CD4-positive, alpha-beta T cell (primary cell): ENCODE data around the gene ARL13B. TPM values are rescaled to one million over a fixed set of nuclear protein-coding genes. Genes with fewer than 3 reads are reported as not detected.

ENCODE experiments used
- ATAC-seq: fragments of 200-7000 bp; cut with Tn5 transposase; one replicate; pipeline ENCODE4 v1.10.0; 2022; ENCODE audit warnings: mild to moderate bottlenecking; ENCODE audit not compliant: poor library complexity
- CTCF ChIA-PET: fragments of 350-600 bp; sonication (Branson Sonifier 250); formaldehyde crosslinking; loops from one replicate; lab custom pipeline; 2021; ENCODE audit warnings: antibody characterized with exemption, inconsistent platforms; lab: Charles Lee
- POLR2A ChIA-PET: fragments of 350-600 bp; sonication (Branson Sonifier 250); formaldehyde crosslinking; loops from one replicate; lab custom pipeline; 2021; ENCODE audit warnings: antibody characterized with exemption, inconsistent platforms; lab: Charles Lee
- DNase-seq, 14 experiments: peaks; one replicate each; pipeline ENCODE4 v3.0.0-alpha.2; 2013 to 2020; ENCODE audit warnings: mixed read lengths in 2 of 14
- H3K27ac ChIP-seq, 2 donors: one replicate each; pipeline versions ENCODE4 v1.5.1 to v1.7.0; 2013; ENCODE audit warnings: low read length in 2 of 2, low read depth in 1 of 2, mild to moderate bottlenecking in 1 of 2
- H3K27me3 ChIP-seq, 2 experiments: 1 replicate in 1 of 2; 2 replicates in 1 of 2; pipeline versions ENCODE4 v1.6.1 to v1.7.0; 2013; ENCODE audit warnings: low read length in 2 of 2, control low read depth in 1 of 2, mild to moderate bottlenecking in 1 of 2, moderate library complexity in 1 of 2; ENCODE audit not compliant: insufficient read depth in 2 of 2, control insufficient read depth in 1 of 2
- H3K36me3 ChIP-seq: one replicate; pipeline ENCODE4 v1.6.1; 2013; ENCODE audit warnings: low read length, control low read depth; ENCODE audit not compliant: insufficient read depth
- H3K4me1 ChIP-seq: one replicate; pipeline ENCODE4 v1.6.1; 2013; ENCODE audit warnings: low read length, control low read depth; ENCODE audit not compliant: insufficient read depth
- H3K4me3 ChIP-seq: one replicate; pipeline ENCODE4 v1.5.1; 2013; ENCODE audit warnings: mild to moderate bottlenecking, low read length, moderate library complexity
- H3K9me3 ChIP-seq, 2 experiments: 1 replicate in 1 of 2; 2 replicates in 1 of 2; pipeline versions ENCODE4 v1.6.1 to v1.7.0; 2013; ENCODE audit warnings: low read length in 2 of 2, mild to moderate bottlenecking in 2 of 2, control low read depth in 1 of 2, moderate library complexity in 1 of 2; ENCODE audit not compliant: control insufficient read depth in 1 of 2, insufficient read depth in 1 of 2
- H3K27ac Mint-ChIP-seq: one replicate; pipeline ENCODE4 v1.8.0; 2020; ENCODE audit warnings: mixed read lengths
- H3K27me3 Mint-ChIP-seq: one replicate; pipeline ENCODE4 v1.8.0; 2021; ENCODE audit warnings: mixed read lengths
- H3K36me3 Mint-ChIP-seq: one replicate; pipeline ENCODE4 v1.8.0; 2021; ENCODE audit warnings: low read depth, mixed read lengths
- H3K4me1 Mint-ChIP-seq: one replicate; pipeline ENCODE4 v1.8.0; 2021; ENCODE audit warnings: low read depth, mixed read lengths
- H3K4me3 Mint-ChIP-seq: one replicate; pipeline ENCODE4 v1.8.0; 2020; ENCODE audit warnings: mild to moderate bottlenecking, mixed read lengths
- H3K9me3 Mint-ChIP-seq: one replicate; pipeline ENCODE4 v1.8.0; 2020; ENCODE audit warnings: mixed read lengths
- CTCF ChIP-seq: fragments of 200-600 bp; IDR thresholded peaks from one replicate; pipeline ENCODE4 v1.8.0; 2022; ENCODE audit warnings: antibody characterized with exemption, mild to moderate bottlenecking
- intact Hi-C, 2 experiments: fragments of 100-400 bp; cut with DNase I in 1 of 2; cut with micrococcal nuclease in 1 of 2; formaldehyde crosslinking; loops; one replicate each; pipeline versions ENCODE4 v1.15.1 to v1.9.0; 2023 to 2025; cut with DNase I, micrococcal nuclease
- polyA plus RNA-seq, 2 donors: library from polyadenylated mRNA; unstranded; fragments of 120-200 nt; gene quantifications; one replicate each; pipeline ENCODE4 v1.2.1, GENCODE V29; 2013
- total RNA-seq, 174 experiments: library from RNA in 2 of 174; stranded (reverse) in 2 of 174; gene quantifications; one replicate each; pipeline ENCODE4 v1.2.3 and lab custom pipeline; 2021 to 2026

ARL13B gene
- total RNA-seq, result 1 to 10 TPM; 3.4 to 4.4 TPM
- polyA plus RNA-seq (2013, experiment 1 of 2), result 4.8 TPM
- polyA plus RNA-seq (2013, experiment 2 of 2), result 5.0 TPM
- total RNA-seq (lab: John Stamatoyannopoulos, UW), result 8.0 to 32.7 (median 19.0) reads per million in 172 experiments

GRCh38 chr3:93979850-93980676 lies at the start of gene ARL13B:
Gene ARL13B (plus strand): TSS chr3:93980155. CDS start chr3:93980424, 269 bp downstream.
- no peaks in the 10 kb centered on the region for H3K27me3 Mint-ChIP-seq
- POLR2A ChIA-PET, result interaction anchor here (0.6 to 2.2 kb wide), 5 partner anchors 9 to 90 kb away, joined by 3 to 28 read pairs (median 3); partner anchors contain the start of genes DHFR2 and NSUN3
- intact Hi-C loops, result loop anchor here in 1 of 2 experiments (1.0 kb wide), 1 partner anchor 83 kb away; the partner anchor contains the start of gene NSUN3

GRCh38 chr3:93931597-93932229 lies 48.2 kb upstream of the ARL13B start:
- no peak overlapping the region for H3K27ac Mint-ChIP-seq
- Histone ChIP-seq H3K4me3 (no peak overlapping the region), H3K27me3 (peaks cover 0 to 4% of the 10 kb centered on the region in 2 experiments), H3K36me3 (no peaks in the 10 kb centered on the region), H3K4me1 (no peaks in the 10 kb centered on the region), H3K9me3 (no peaks in the 10 kb centered on the region), H3K27ac (no peak overlapping the region)
- no peaks in the 10 kb centered on the region for H3K27me3 Mint-ChIP-seq
- H3K9me3 Mint-ChIP-seq, result no peaks in the 10 kb centered on the region
- no peak for ATAC-seq
- no peaks in the 10 kb centered on the region for H3K4me1 Mint-ChIP-seq
- DNase-seq, result no peak
- intact Hi-C loops, result no loop called here
- ChIA-PET CTCF (no interaction called here), POLR2A (no interaction called here)
- TF ChIP-seq CTCF, result no peak
- H3K4me3 Mint-ChIP-seq, result no peak overlapping the region
- H3K36me3 Mint-ChIP-seq, result no peaks in the 10 kb centered on the region

More at GRCh38 chr3:93979850-93980676, at the start of gene ARL13B:
- Mint-ChIP-seq H3K4me1 (peaks cover 38% of the 10 kb centered on the region), H3K4me3 (peak within 1 kb of the TSS; percentile 95), H3K9me3 (no peaks in the 10 kb centered on the region), H3K27ac (peak within 1 kb of the TSS; percentile 85), H3K36me3 (peaks cover 3% of the 10 kb centered on the region)
- CTCF ChIA-PET, result interaction anchor here (1.1 kb wide), 1 partner anchor 89 kb away, joined by 5 read pairs; no protein-coding TSS in a partner anchor
- Histone ChIP-seq H3K9me3 (no peaks in the 10 kb centered on the region), H3K36me3 (no peaks in the 10 kb centered on the region), H3K4me3 (peak within 1 kb of the TSS; percentile 97), H3K4me1 (peaks cover 16% of the 10 kb centered on the region), H3K27me3 (no peaks in the 10 kb centered on the region), H3K27ac (peak within 1 kb of the TSS; percentile 80 to 92)
- no peak for TF ChIP-seq CTCF
- ATAC-seq, result peak; percentile 100
- DNase-seq, result peak; percentile 85 to 98 (median 90)

DNA sequence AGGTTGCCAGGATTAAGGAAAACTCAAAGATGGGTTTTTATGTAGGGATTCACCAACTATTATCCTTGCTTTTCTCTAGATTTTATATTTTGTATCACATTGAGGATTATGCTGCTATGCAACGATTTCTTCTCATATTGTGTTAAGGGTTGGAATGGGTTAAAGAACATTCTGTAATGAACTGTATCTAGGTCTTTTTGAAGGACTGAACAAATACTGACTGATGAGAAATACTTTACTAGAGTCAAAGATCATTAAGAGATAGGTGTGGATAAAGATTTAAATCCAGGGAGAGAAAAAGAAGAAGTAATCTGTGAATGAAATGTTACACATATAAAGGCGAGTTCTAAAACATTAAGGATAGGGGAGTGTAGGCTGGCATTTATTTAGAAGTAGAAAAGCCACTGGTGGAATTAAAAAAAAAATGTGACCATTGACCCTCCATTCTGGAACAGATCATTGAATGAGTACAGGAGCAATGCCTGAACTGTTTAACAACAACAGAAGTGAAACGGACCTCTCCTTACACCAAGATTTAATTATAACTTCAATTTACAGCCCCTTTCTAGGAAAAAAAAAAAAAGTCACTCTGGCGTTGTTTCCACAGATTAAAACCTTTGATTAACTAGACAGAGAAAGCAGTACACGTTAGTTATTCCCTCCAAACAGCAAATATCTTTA lies 45.4 kb upstream of the ARL13B start:
- intact Hi-C loops, result no loop called here
- Mint-ChIP-seq H3K4me3 (no peak overlapping the region), H3K27ac (no peak overlapping the region), H3K4me1 (no peaks in the 10 kb centered on the region), H3K9me3 (no peaks in the 10 kb centered on the region), H3K27me3 (no peaks in the 10 kb centered on the region), H3K36me3 (no peaks in the 10 kb centered on the region)
- DNase-seq (no peak), ATAC-seq (no peak)
- Histone ChIP-seq H3K4me1 (no peaks in the 10 kb centered on the region), H3K27me3 (peaks cover 0 to 4% of the 10 kb centered on the region in 2 experiments), H3K9me3 (no peaks in the 10 kb centered on the region), H3K36me3 (no peaks in the 10 kb centered on the region), H3K27ac (no peak overlapping the region), H3K4me3 (no peak overlapping the region)
- TF ChIP-seq CTCF, result no peak
- ChIA-PET CTCF (no interaction called here), POLR2A (no interaction called here)
